ENCODE data around the gene SLC43A1.

Gene SLC43A1

GRCh38 chr11:57481915-57482781 lies 33.4 kb downstream of the SLC43A1 start:
- DNase-seq (ENCODE audit: low read depth, low spot score), result no peak
- no peak overlapping the region for H3K27ac ChIP-seq

GRCh38 chr11:57481315-57481714 lies 34.2 kb downstream of the SLC43A1 start:
- H3K27ac ChIP-seq, result no peak overlapping the region

GRCh38 chr11:57480409-57481137 lies 34.9 kb downstream of the SLC43A1 start:
- no peak for DNase-seq (ENCODE audit: low read depth, low spot score)
- no peak overlapping the region for H3K27ac ChIP-seq

More at GRCh38 chr11:57481315-57481714, 34.2 kb downstream of the SLC43A1 start:
- no peak for DNase-seq (ENCODE audit: low read depth, low spot score)

- H3K27ac ChIP-seq, result no peak overlapping the region
- no peak for DNase-seq (ENCODE audit: low read depth, low spot score)
Measured at GRCh38 chr11:57479911-57480310, 35.6 kb downstream of the SLC43A1 start.

- H3K27ac ChIP-seq, result no peak overlapping the region
- DNase-seq (ENCODE audit: low read depth, low spot score), result no peak
Measured at GRCh38 chr11:57479021-57479663, 36.4 kb downstream of the SLC43A1 start.

GRCh38 chr11:57477507-57478189 lies 37.9 kb downstream of the SLC43A1 start:
- DNase-seq (ENCODE audit: low read depth, low spot score), result no peak
- H3K27ac ChIP-seq, result no peak overlapping the region

GRCh38 chr11:57476757-57477506 lies 38.6 kb downstream of the SLC43A1 start:
- DNase-seq (ENCODE audit: low read depth, low spot score), result no peak

GRCh38 chr11:57476047-57476756 lies 39.3 kb downstream of the SLC43A1 start:
- no peak for DNase-seq (ENCODE audit: low read depth, low spot score)
- H3K27ac ChIP-seq, result no peak overlapping the region

More at GRCh38 chr11:57476757-57477506, 38.6 kb downstream of the SLC43A1 start:
- H3K27ac ChIP-seq, result no peak overlapping the region

- DNase-seq (ENCODE audit: low read depth, low spot score), result no peak
- no peak overlapping the region for H3K27ac ChIP-seq
Measured at GRCh38 chr11:57475671-57476046, 39.8 kb downstream of the SLC43A1 start.

- DNase-seq (ENCODE audit: low read depth, low spot score), result no peak
- H3K27ac ChIP-seq, result no peak overlapping the region
Measured at GRCh38 chr11:57475191-57475590, 40.3 kb downstream of the SLC43A1 start.

- no peak for DNase-seq (ENCODE audit: low read depth, low spot score)
- no peak overlapping the region for H3K27ac ChIP-seq
Measured at GRCh38 chr11:57474803-57475115, 40.7 kb downstream of the SLC43A1 start.

- no peak for DNase-seq (ENCODE audit: low read depth, low spot score)
- H3K27ac ChIP-seq, result no peak overlapping the region
Measured at GRCh38 chr11:57474017-57474802, 41.3 kb downstream of the SLC43A1 start.

GRCh38 chr11:57473285-57473841 lies 42.1 kb downstream of the SLC43A1 start:
- DNase-seq (ENCODE audit: low read depth, low spot score), result no peak

GRCh38 chr11:57471496-57471895 lies 44.0 kb downstream of the SLC43A1 start:
- no peak for DNase-seq (ENCODE audit: low read depth, low spot score)
- H3K27ac ChIP-seq, result no peak overlapping the region

More at GRCh38 chr11:57473285-57473841, 42.1 kb downstream of the SLC43A1 start:
- H3K27ac ChIP-seq, result no peak overlapping the region

- H3K27ac ChIP-seq, result no peak overlapping the region
Measured at GRCh38 chr11:57469268-57469667, 46.2 kb downstream of the SLC43A1 start.

GRCh38 chr11:57468276-57468675 lies 47.2 kb downstream of the SLC43A1 start:
- no peak overlapping the region for H3K27ac ChIP-seq
- no peak for DNase-seq (ENCODE audit: low read depth, low spot score)

More at GRCh38 chr11:57469268-57469667, 46.2 kb downstream of the SLC43A1 start:
- no peak for DNase-seq (ENCODE audit: low read depth, low spot score)

GRCh38 chr11:57467508-57468157 lies 47.9 kb downstream of the SLC43A1 start:
- H3K27ac ChIP-seq, result no peak overlapping the region
- no peak for DNase-seq (ENCODE audit: low read depth, low spot score)
